ENCODE data around the gene SDF2.
A peak's percentile ranks its signal among the peaks of the same experiment; 100 is the strongest.
"Not testable (repeated sequence)": the region's sequence is repeated elsewhere in the genome, so short reads cannot be mapped to it uniquely, and the experiment has no call there.

The SDF2 gene

DNA sequence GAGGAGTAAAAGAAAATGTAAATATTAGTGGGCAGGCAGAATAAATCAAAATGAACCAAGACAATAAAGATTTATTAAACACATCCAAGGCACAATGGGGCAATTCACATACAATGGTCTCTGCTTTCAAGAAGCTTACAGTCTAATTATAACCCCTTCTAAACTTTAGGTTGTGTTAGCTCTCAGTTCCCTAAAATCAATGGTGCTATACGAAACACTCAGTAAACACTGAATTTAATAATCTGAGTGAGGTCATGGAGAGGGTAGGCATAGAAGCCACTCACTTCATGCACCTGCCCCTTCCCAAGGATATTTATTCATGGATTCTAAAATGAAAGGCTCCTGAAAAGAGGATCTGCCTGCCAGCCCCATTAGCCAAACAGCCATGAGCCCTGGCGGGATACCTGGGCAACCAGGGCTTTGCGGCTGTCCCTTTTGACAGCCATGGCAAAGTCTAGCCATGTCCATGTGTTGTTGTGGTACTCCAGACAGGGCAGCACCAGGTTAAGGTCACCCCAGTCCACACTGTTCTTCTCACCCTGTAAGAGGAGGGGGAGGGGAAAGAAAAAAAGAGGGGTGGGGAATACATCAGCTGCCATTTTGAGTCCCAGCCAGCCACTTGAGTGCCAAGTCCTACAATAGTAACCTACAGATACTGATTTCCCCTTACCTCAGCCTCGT lies 46.3 kb downstream of the SDF2 start:
- Histone ChIP-seq H3K27me3 (replicated peaks; ENCODE audit: control insufficient read depth, insufficient read depth, low read length, poor library complexity, severe bottlenecking) (no peaks in the 10 kb centered on the region), H3K4me3 (ENCODE audit: insufficient read depth, low read depth, low read length, poor library complexity, severe bottlenecking) (no peak overlapping the region), H3K36me3 (ENCODE audit: control insufficient read depth, insufficient read depth, low read length) (peaks cover 64% of the 10 kb centered on the region), H3K9me3 (ENCODE audit: control insufficient read depth, low read length) (no peaks in the 10 kb centered on the region), H3K27ac (ENCODE audit: insufficient read depth, low read length, poor library complexity, severe bottlenecking) (no peak overlapping the region), H3K4me1 (ENCODE audit: control insufficient read depth, insufficient read depth, low read length, poor library complexity, severe bottlenecking) (no peaks in the 10 kb centered on the region)
- DNase-seq = no peak

GRCh38 chr17:28613931-28614381 lies 47.8 kb downstream of the SDF2 start, which contains the start of gene RSKR:
TSS of gene RSKR (minus strand) at chr17:28614185. CDS start at chr17:28614161, 24 bp downstream.
- Histone ChIP-seq H3K9me3 (ENCODE audit: control insufficient read depth, low read length) (no peaks in the 10 kb centered on the region), H3K4me1 (ENCODE audit: control insufficient read depth, insufficient read depth, low read length, poor library complexity, severe bottlenecking) (no peaks in the 10 kb centered on the region), H3K36me3 (ENCODE audit: control insufficient read depth, insufficient read depth, low read length) (peaks cover 50% of the 10 kb centered on the region), H3K4me3 (ENCODE audit: insufficient read depth, low read depth, low read length, poor library complexity, severe bottlenecking) (no peak within 1 kb of the TSS), H3K27me3 (replicated peaks; ENCODE audit: control insufficient read depth, insufficient read depth, low read length, poor library complexity, severe bottlenecking) (no peaks in the 10 kb centered on the region), H3K27ac (ENCODE audit: insufficient read depth, low read length, poor library complexity, severe bottlenecking) (no peak within 1 kb of the TSS)
- no peak for DNase-seq

GRCh38 chr17:28612936-28613872 lies 48.5 kb downstream of the SDF2 start:
- Histone ChIP-seq H3K4me3 (ENCODE audit: insufficient read depth, low read depth, low read length, poor library complexity, severe bottlenecking) (no peak overlapping the region), H3K9me3 (ENCODE audit: control insufficient read depth, low read length) (no peaks in the 10 kb centered on the region), H3K27me3 (replicated peaks; ENCODE audit: control insufficient read depth, insufficient read depth, low read length, poor library complexity, severe bottlenecking) (no peaks in the 10 kb centered on the region), H3K4me1 (ENCODE audit: control insufficient read depth, insufficient read depth, low read length, poor library complexity, severe bottlenecking) (no peaks in the 10 kb centered on the region), H3K36me3 (ENCODE audit: control insufficient read depth, insufficient read depth, low read length) (peaks cover 42% of the 10 kb centered on the region), H3K27ac (ENCODE audit: insufficient read depth, low read length, poor library complexity, severe bottlenecking) (no peak overlapping the region)
- DNase-seq = peak in 2 of 3 donors; percentile 4 to 24

GRCh38 chr17:28612531-28612930 lies 49.2 kb downstream of the SDF2 start:
- Histone ChIP-seq H3K9me3 (ENCODE audit: control insufficient read depth, low read length) (no peaks in the 10 kb centered on the region), H3K36me3 (ENCODE audit: control insufficient read depth, insufficient read depth, low read length) (peaks cover 40% of the 10 kb centered on the region), H3K27ac (ENCODE audit: insufficient read depth, low read length, poor library complexity, severe bottlenecking) (no peak overlapping the region), H3K4me1 (ENCODE audit: control insufficient read depth, insufficient read depth, low read length, poor library complexity, severe bottlenecking) (no peaks in the 10 kb centered on the region), H3K4me3 (ENCODE audit: insufficient read depth, low read depth, low read length, poor library complexity, severe bottlenecking) (no peak overlapping the region), H3K27me3 (replicated peaks; ENCODE audit: control insufficient read depth, insufficient read depth, low read length, poor library complexity, severe bottlenecking) (no peaks in the 10 kb centered on the region)
- no peak for DNase-seq

DNA sequence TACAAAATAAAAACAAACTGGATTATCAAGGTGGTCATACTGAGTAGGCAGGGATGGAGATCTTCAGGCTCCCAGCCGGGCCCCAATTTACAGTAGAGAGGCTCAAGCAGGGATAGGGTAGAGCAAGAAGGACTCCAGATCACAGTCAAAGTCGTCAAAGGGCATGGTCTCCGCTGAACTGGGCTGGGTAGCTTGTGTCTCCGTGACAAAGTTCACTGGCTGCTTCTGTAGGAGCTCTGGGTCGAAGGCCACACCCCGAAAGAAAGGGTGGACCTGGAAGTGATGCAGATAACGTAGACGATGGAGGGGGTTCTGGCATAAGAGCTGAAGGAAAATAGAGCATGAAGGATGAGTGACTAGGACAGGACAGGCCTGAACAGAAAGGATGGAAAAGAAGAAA lies 51.3 kb downstream of the SDF2 start:
- DNase-seq = no peak
- Histone ChIP-seq H3K9me3 (ENCODE audit: control insufficient read depth, low read length) (no peaks in the 10 kb centered on the region), H3K27ac (ENCODE audit: insufficient read depth, low read length, poor library complexity, severe bottlenecking) (no peak overlapping the region), H3K4me3 (ENCODE audit: insufficient read depth, low read depth, low read length, poor library complexity, severe bottlenecking) (no peak overlapping the region), H3K4me1 (ENCODE audit: control insufficient read depth, insufficient read depth, low read length, poor library complexity, severe bottlenecking) (no peaks in the 10 kb centered on the region), H3K27me3 (replicated peaks; ENCODE audit: control insufficient read depth, insufficient read depth, low read length, poor library complexity, severe bottlenecking) (no peaks in the 10 kb centered on the region), H3K36me3 (ENCODE audit: control insufficient read depth, insufficient read depth, low read length) (peaks cover 19% of the 10 kb centered on the region)

- H3K4me3 ChIP-seq (ENCODE audit: insufficient read depth, low read depth, low read length, poor library complexity, severe bottlenecking); H3K4me1 ChIP-seq (ENCODE audit: control insufficient read depth, insufficient read depth, low read length, poor library complexity, severe bottlenecking); H3K27ac ChIP-seq (ENCODE audit: insufficient read depth, low read length, poor library complexity, severe bottlenecking); H3K36me3 ChIP-seq (ENCODE audit: control insufficient read depth, insufficient read depth, low read length); H3K27me3 ChIP-seq (replicated peaks; ENCODE audit: control insufficient read depth, insufficient read depth, low read length, poor library complexity, severe bottlenecking); H3K9me3 ChIP-seq (ENCODE audit: control insufficient read depth, low read length); DNase-seq: not testable (repeated sequence)
Measured at GRCh38 chr17:28604031-28604430, 57.7 kb downstream of the SDF2 start.

DNA sequence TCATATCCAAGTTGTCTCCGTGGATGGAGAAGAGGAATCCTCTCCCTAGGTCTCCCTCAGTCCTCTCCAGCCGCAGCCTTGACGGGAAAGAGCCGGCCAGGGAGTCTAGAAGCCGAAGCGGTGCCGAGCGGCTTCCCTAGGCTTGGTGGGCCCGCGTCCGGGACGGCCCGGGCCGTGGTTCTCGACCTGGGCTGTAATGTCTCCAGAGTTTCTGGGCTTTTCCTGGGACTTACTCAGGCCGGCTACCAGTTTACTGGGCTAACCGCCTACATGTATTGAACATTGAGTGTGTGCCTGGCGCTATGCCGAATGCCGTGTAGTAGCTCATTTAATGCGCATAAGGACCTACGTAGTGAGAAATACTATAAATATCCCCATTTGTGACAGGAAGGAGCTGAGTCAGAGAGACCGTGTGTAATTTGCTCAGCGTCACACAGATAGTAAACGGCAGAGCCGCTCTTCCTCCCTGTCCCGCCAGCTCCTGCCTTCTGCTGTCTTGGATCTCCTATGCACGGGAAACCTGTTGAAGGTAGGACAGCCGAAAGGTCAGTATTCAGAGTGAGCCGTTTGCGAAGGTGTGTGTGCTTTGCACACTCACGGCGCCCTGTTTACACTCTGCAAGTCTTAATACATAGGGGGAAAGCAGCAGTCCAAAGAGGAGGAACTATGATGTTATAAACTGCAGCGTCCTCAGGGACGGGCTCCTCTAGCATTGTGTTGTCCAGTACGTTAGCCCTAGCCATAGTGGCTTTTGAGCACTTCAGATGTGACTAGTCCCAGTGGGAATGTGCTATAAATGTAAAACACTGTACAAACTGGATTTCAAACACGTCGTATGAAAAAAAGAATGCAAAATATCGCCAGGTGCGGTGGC lies 62.2 kb downstream of the SDF2 start:
- Histone ChIP-seq H3K9me3 (ENCODE audit: control insufficient read depth, low read length) (no peaks in the 10 kb centered on the region), H3K27me3 (replicated peaks; ENCODE audit: control insufficient read depth, insufficient read depth, low read length, poor library complexity, severe bottlenecking) (no peaks in the 10 kb centered on the region), H3K4me3 (ENCODE audit: insufficient read depth, low read depth, low read length, poor library complexity, severe bottlenecking) (peak overlapping the region; percentile 67), H3K27ac (ENCODE audit: insufficient read depth, low read length, poor library complexity, severe bottlenecking) (peak overlapping the region; percentile 95), H3K36me3 (ENCODE audit: control insufficient read depth, insufficient read depth, low read length) (no peaks in the 10 kb centered on the region), H3K4me1 (ENCODE audit: control insufficient read depth, insufficient read depth, low read length, poor library complexity, severe bottlenecking) (peaks cover 15% of the 10 kb centered on the region)
- peak; percentile 31 to 52 (median 33) for DNase-seq

DNA sequence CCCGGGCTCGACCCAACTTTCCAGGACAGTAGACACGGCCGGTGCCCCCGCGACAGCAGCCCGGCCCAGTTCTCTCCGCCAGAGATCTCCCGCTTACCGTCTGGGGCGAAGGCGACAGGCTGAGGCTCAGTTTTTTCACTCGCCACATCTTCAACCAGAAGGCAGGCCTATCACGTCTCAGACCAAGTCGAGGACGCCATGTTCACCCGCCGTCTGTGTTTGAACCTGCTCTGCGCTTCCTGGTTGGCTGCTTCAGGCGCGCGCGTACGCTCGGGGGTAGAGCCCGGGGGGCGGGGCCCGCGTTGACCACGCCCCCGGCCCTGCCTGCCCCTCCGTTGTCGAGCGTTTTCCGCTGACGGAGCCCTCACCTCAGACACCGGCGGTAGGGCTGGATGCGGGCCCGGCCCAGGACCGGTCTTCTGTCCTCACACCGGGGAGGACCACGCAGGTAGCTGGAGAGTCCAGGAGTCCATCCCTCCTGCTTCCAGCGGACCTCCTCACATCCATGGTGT lies 62.9 kb downstream of the SDF2 start, which contains the start of gene SPAG5:
SPAG5 (minus strand) TSS at position 227 of the 512 bp plus-strand sequence; CDS start at position 148, 79 bp downstream.
- H3K9me3 ChIP-seq (ENCODE audit: control insufficient read depth, low read length) = no peaks in the 10 kb centered on the region
- H3K36me3 ChIP-seq (ENCODE audit: control insufficient read depth, insufficient read depth, low read length) = no peaks in the 10 kb centered on the region
- H3K4me1 ChIP-seq (ENCODE audit: control insufficient read depth, insufficient read depth, low read length, poor library complexity, severe bottlenecking) = peaks cover 15% of the 10 kb centered on the region
- peak within 1 kb of the TSS; percentile 67 for H3K4me3 ChIP-seq (ENCODE audit: insufficient read depth, low read depth, low read length, poor library complexity, severe bottlenecking)
- peak; percentile 91 for DNase-seq
- H3K27me3 ChIP-seq (replicated peaks; ENCODE audit: control insufficient read depth, insufficient read depth, low read length, poor library complexity, severe bottlenecking) = no peaks in the 10 kb centered on the region
- H3K27ac ChIP-seq (ENCODE audit: insufficient read depth, low read length, poor library complexity, severe bottlenecking) = peak within 1 kb of the TSS; percentile 95

GRCh38 chr17:28598389-28598788 lies 63.3 kb downstream of the SDF2 start:
- DNase-seq = no peak
- Histone ChIP-seq H3K4me3 (ENCODE audit: insufficient read depth, low read depth, low read length, poor library complexity, severe bottlenecking) (peak overlapping the region; percentile 67), H3K36me3 (ENCODE audit: control insufficient read depth, insufficient read depth, low read length) (no peaks in the 10 kb centered on the region), H3K4me1 (ENCODE audit: control insufficient read depth, insufficient read depth, low read length, poor library complexity, severe bottlenecking) (peaks cover 15% of the 10 kb centered on the region), H3K9me3 (ENCODE audit: control insufficient read depth, low read length) (no peaks in the 10 kb centered on the region), H3K27ac (ENCODE audit: insufficient read depth, low read length, poor library complexity, severe bottlenecking) (peak overlapping the region; percentile 95), H3K27me3 (replicated peaks; ENCODE audit: control insufficient read depth, insufficient read depth, low read length, poor library complexity, severe bottlenecking) (no peaks in the 10 kb centered on the region)
